Pancreas (tissue), 10 donors: ENCODE measurements around the gene ABR. TPM values are rescaled to one million over a fixed set of nuclear protein-coding genes. Genes with fewer than 3 reads are reported as not detected.

Experiments used
- ATAC-seq, 4 donors: fragments of 200-7000 bp; cut with Tn5 transposase; one replicate each; pipeline versions ENCODE4 v1.8.0 to v1.9.1; 2020; ENCODE audit warnings: mild to moderate bottlenecking in 4 of 4, moderate library complexity in 4 of 4
- DNase-seq, 6 donors: peaks; one replicate each; pipeline ENCODE4 v3.0.0-alpha.2; 2020
- FAIRE-seq: peaks from 2 replicates; lab custom pipeline; 2012; peaks lifted over from hg19 to GRCh38; lab: Jason Lieb, UNC
- H3K27ac ChIP-seq, 4 donors: fragments of 200-600 bp; sonication (generic); 1 replicate in 3 of 4; 2 replicates in 1 of 4; pipeline versions ENCODE4 v1.5.0 to v1.8.0; 2020
- H3K27me3 ChIP-seq, 4 donors: fragments of 200-600 bp; one replicate each; pipeline ENCODE4 v1.8.0; 2021
- H3K36me3 ChIP-seq, 3 donors: fragments of 200-600 bp; sonication (generic) in 1 of 3; one replicate each; pipeline versions ENCODE4 v1.5.0 to v1.8.0; 2020 to 2021
- H3K4me1 ChIP-seq, 3 donors: fragments of 200-600 bp; one replicate each; pipeline ENCODE4 v1.8.0; 2021
- H3K4me3 ChIP-seq, 4 donors: fragments of 200-600 bp; sonication (generic) in 2 of 4; one replicate each; pipeline versions ENCODE4 v1.5.0 to v1.8.0; 2020 to 2021
- H3K9me3 ChIP-seq, 4 donors: fragments of 200-600 bp; one replicate each; pipeline ENCODE4 v1.8.0; 2021
- CTCF ChIP-seq, 4 donors: fragments of 200-600 bp; sonication (generic) in 3 of 4; IDR thresholded peaks; one replicate each; pipeline versions ENCODE4 v1.5.0 to v1.8.0; 2021; ENCODE audit warnings: antibody characterized with exemption in 4 of 4
- WGBS, 2 donors: extraction: QIAGEN DNeasy Blood & Tissue Kit; methylation state at CpG; one replicate each; pipeline ENCODE4 v1.1.7; 2013; 5-methylcytosine and 5-hydroxymethylcytosine counted together
- intact Hi-C, 3 donors: fragments of 100-400 bp; cut with DNase I; formaldehyde crosslinking; loops; one replicate each; pipeline versions ENCODE4 v1.11.1 to v1.14.2; 2022
- polyA plus RNA-seq, 2 donors: library from polyadenylated mRNA; stranded (reverse); fragments of 200-250 nt; gene quantifications; one replicate each; pipeline ENCODE4 v1.2.3, GENCODE V29; 2013
- total RNA-seq, 6 donors: library from RNA; stranded (reverse); fragmentation: NEBNext Ultra II Directional in 4 of 6; extraction: Animal tissue kit (Norgen Biotek cat#: 25700) in 4 of 6; gene quantifications; one replicate each; pipeline versions ENCODE4 v1.2.1 to v1.2.4, GENCODE V29; 2021 to 2023
- donor health status: healthy with polysubstance abuse.
- donor health status: DM: no; HTN: no; CAD: no; lungs with moderate emphysema.
- donor health status: DM: no; HTN: no; CAD: no.
- donor health status: control.
- donor health status: control.
- donor health status: Bipolar disorder and iron deficiency.
- donor health status: DM: yes; HTN: yes; CAD: no.
- donor health status: DM: no; HTN: no; CAD: no.
- donor health status: DM: no; HTN: no; CAD: no.
- donor health status: DM: yes; HTN: yes; CAD: no.

The ABR gene
- total and polyA plus RNA-seq, 8 donors: 15.4 to 65.7 (median 28.4) TPM

- no peaks in the 10 kb centered on the region for H3K27me3 ChIP-seq
- H3K4me3 ChIP-seq: no peak overlapping the region
- no peak for FAIRE-seq
- H3K36me3 ChIP-seq: no peaks in the 10 kb centered on the region
- DNase-seq: peak in 1 of 6 donors; percentile 6
- intact Hi-C loops: no loop called here
- no peaks in the 10 kb centered on the region for H3K9me3 ChIP-seq
- H3K27ac ChIP-seq: no peak overlapping the region
- TF ChIP-seq CTCF (IDR thresholded peaks at IDR 0.05): no peak
- ATAC-seq: no peak
- WGBS, 2 donors: 74 to 82% methylated on average over 19 of the region's 19 CpGs
- no peaks in the 10 kb centered on the region for H3K4me1 ChIP-seq
Measured at GRCh38 chr17:1042486-1042885, 137.3 kb downstream of the ABR start.

- H3K27me3 ChIP-seq: no peaks in the 10 kb centered on the region
- no peak overlapping the region for H3K27ac ChIP-seq
- no peaks in the 10 kb centered on the region for H3K4me1 ChIP-seq
- FAIRE-seq (no peak), DNase-seq (peak in 2 of 6 donors; percentile 7 to 20), ATAC-seq (no peak)
- intact Hi-C loops: no loop called here
- no peak for TF ChIP-seq CTCF (IDR thresholded peaks at IDR 0.05)
- WGBS, 2 donors: 80 to 89% methylated on average over 9 of the region's 9 CpGs
- H3K36me3 ChIP-seq: no peaks in the 10 kb centered on the region
- no peak overlapping the region for H3K4me3 ChIP-seq
- no peaks in the 10 kb centered on the region for H3K9me3 ChIP-seq
Measured at GRCh38 chr17:1041746-1042145, 138.0 kb downstream of the ABR start.

- WGBS, 2 donors: 60 to 68% methylated on average over 13 of the region's 13 CpGs
- Histone ChIP-seq H3K27ac (peak overlapping the region in 3 of 4 donors; percentile 15 to 70 (median 33)), H3K36me3 (no peaks in the 10 kb centered on the region), H3K4me3 (no peak overlapping the region), H3K9me3 (no peaks in the 10 kb centered on the region), H3K27me3 (no peaks in the 10 kb centered on the region), H3K4me1 (no peaks in the 10 kb centered on the region)
- ATAC-seq (peak in 3 of 4 donors; percentile 6 to 58 (median 28)), FAIRE-seq (no peak), DNase-seq (peak in 2 of 6 donors; percentile 18 to 60)
- intact Hi-C loops: no loop called here
- no peak for TF ChIP-seq CTCF (IDR thresholded peaks at IDR 0.05)
Measured at GRCh38 chr17:1040216-1040600, 139.6 kb downstream of the ABR start.

GRCh38 chr17:1039511-1040215 lies 140.1 kb downstream of the ABR start:
- 70 to 79% methylated on average over 26 to 30 of the region's 30 CpGs for WGBS, 2 donors
- intact Hi-C loops: no loop called here
- Histone ChIP-seq H3K4me1 (no peaks in the 10 kb centered on the region), H3K36me3 (no peaks in the 10 kb centered on the region), H3K27ac (peak overlapping the region in 3 of 4 donors; percentile 15 to 70 (median 33)), H3K4me3 (no peak overlapping the region), H3K9me3 (no peaks in the 10 kb centered on the region), H3K27me3 (no peaks in the 10 kb centered on the region)
- FAIRE-seq: no peak
- TF ChIP-seq CTCF (IDR thresholded peaks at IDR 0.05): no peak
- peak in 4 of 6 donors; percentile 34 to 74 (median 51) for DNase-seq
- peak; percentile 61 to 84 (median 80) for ATAC-seq

- intact Hi-C loops: no loop called here
- H3K27ac ChIP-seq: peak overlapping the region in 3 of 4 donors; percentile 15 to 70 (median 33)
- 61 to 75% methylated on average over 16 of the region's 16 CpGs for WGBS, 2 donors
Measured at GRCh38 chr17:1039123-1039507, 140.7 kb downstream of the ABR start.

More at GRCh38 chr17:1039123-1039507, 140.7 kb downstream of the ABR start:
- Histone ChIP-seq H3K4me1 (no peaks in the 10 kb centered on the region), H3K27me3 (no peaks in the 10 kb centered on the region), H3K9me3 (no peaks in the 10 kb centered on the region), H3K36me3 (no peaks in the 10 kb centered on the region), H3K4me3 (no peak overlapping the region)
- TF ChIP-seq CTCF (IDR thresholded peaks at IDR 0.05): no peak
- FAIRE-seq (no peak), ATAC-seq (peak in 1 of 4 donors; percentile 8), DNase-seq (peak in 1 of 6 donors; percentile 17)
